NB4 (cell line): Measurements from ENCODE around the gene SORD.
"Not testable (repeated sequence)": the region's sequence is repeated elsewhere in the genome, so short reads cannot be mapped to it uniquely, and the experiment has no call there.

Source experiments
- DNase-seq: peaks from one replicate; pipeline ENCODE4 v3.0.0; 2010; ENCODE audit warnings: low read depth
- H3K4me3 ChIP-seq: one replicate; pipeline ENCODE4 v1.5.1; 2011; ENCODE audit warnings: mild to moderate bottlenecking, low read depth, low read length, moderate library complexity
- MYC ChIP-seq: IDR thresholded peaks from 2 replicates; pipeline ENCODE4 v1.6.1; 2011; ENCODE audit warnings: low read depth, low read length
- POLR2A ChIP-seq: IDR thresholded peaks from 2 replicates; pipeline ENCODE4 v1.6.1; 2011; ENCODE audit warnings: mild to moderate bottlenecking; ENCODE audit not compliant: insufficient read length; ENCODE audit errors: extremely low read depth
- TF ChIP-seq, protein P1 (sequence below): IDR thresholded peaks from one replicate; pipeline ENCODE4 v1.5.1; 2012; ENCODE audit warnings: low read depth, low read length
- TF ChIP-seq, protein P2 (sequence below): IDR thresholded peaks from 2 replicates; pipeline ENCODE4 v1.6.1; 2011; ENCODE audit warnings: low read depth, low read length

The SORD gene

DNA sequence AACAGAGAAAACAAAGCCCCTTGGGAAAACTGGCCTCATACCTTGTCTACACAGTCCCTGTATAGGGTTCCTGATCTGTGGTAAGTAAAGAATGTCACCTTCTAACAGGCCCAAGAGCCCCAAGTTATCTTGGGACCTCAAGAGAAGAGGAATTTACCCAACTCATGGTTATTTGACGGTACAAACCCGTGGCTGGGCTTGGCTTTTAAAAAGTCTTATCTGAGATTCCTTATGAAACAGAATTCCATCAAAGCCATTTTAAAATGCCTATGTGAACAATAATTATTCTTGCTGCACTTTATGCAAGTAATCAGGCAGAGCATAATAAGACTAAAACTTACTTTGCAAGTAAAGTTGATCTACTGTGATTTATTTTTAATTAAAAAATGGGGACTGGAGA is 13.9 kb upstream of the SORD start:
- TF ChIP-seq, protein P1, sequence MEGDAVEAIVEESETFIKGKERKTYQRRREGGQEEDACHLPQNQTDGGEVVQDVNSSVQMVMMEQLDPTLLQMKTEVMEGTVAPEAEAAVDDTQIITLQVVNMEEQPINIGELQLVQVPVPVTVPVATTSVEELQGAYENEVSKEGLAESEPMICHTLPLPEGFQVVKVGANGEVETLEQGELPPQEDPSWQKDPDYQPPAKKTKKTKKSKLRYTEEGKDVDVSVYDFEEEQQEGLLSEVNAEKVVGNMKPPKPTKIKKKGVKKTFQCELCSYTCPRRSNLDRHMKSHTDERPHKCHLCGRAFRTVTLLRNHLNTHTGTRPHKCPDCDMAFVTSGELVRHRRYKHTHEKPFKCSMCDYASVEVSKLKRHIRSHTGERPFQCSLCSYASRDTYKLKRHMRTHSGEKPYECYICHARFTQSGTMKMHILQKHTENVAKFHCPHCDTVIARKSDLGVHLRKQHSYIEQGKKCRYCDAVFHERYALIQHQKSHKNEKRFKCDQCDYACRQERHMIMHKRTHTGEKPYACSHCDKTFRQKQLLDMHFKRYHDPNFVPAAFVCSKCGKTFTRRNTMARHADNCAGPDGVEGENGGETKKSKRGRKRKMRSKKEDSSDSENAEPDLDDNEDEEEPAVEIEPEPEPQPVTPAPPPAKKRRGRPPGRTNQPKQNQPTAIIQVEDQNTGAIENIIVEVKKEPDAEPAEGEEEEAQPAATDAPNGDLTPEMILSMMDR: no peak
- TF ChIP-seq, protein P2, sequence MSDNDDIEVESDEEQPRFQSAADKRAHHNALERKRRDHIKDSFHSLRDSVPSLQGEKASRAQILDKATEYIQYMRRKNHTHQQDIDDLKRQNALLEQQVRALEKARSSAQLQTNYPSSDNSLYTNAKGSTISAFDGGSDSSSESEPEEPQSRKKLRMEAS: no peak
- TF ChIP-seq POLR2A: no peak
- TF ChIP-seq MYC: no peak
- no peak overlapping the region for H3K4me3 ChIP-seq
- no peak for DNase-seq

DNA sequence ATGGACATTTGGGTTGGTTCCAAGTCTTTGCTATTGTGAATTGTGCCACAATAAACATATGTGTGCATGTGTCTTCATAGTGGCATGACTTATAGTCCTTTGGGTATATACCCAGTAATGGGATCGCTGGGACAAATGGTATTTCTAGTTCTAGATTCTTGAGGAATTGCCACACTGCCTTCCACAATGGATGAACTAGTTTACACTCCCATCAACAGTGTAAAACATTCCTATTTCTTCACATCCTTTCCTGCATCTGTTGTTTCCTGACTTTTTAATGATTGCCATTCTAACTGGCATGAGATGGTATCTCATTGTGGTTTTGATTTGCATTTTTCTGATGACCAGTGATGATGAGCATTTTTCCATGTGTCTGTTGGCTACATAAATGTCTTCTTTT is 7.9 kb upstream of the SORD start:
- not testable (repeated sequence) for DNase-seq

DNA sequence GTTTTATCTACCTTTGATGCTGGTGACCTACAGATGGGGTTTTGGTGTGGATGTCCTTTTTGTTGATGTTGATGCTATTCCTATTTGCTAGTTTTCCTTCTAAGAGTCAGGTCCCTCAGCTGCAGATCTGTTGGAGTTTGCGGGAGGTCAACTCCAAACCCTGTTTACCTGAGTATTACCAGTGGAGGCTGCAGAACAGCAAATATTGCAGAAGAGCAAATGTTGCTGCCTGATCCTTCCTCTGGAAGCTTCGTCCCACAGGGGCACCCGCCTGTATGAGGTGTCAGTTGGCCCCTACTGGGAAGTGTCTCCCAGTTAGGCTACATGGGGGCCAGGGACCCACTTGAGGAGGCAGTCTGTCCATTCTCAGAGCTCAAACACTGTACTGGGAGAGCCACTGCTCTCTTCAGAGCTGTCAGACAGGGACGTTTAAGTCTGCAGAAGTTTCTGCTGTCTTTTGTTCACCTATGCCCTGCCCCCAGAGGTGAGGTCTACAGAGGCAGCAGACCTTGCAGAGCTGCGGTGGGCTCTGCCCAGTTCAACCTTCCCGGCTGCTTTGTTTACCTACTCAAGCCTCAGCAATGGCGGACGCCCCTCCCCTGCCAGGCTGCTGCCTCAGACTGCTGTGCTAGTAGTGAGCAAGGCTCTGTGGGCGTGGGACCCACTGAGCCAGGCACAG is 2.6 kb upstream of the SORD start:
- H3K4me3 ChIP-seq, DNase-seq: not testable (repeated sequence)

More for the DNA sequence above, 7.9 kb upstream of the SORD start:
- not testable (repeated sequence) for H3K4me3 ChIP-seq

DNA sequence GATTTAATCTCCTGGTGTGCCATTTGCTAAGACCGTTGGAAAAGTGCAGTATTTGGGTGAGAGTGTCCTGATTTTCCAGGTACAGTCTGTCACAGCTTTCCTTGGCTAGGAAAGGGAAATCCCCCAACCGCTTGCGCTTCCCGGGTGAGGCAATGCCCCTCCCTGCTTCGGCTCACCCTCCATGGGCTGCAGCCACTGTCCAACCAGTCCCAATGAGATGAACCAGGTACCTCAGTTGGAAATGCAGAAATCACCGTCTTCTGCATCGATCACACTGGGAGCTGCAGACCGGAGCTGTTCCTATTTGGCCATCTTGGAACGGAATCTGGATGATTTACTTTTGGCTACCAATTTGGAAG is 2.1 kb upstream of the SORD start:
- not testable (repeated sequence) for DNase-seq, H3K4me3 ChIP-seq

DNA sequence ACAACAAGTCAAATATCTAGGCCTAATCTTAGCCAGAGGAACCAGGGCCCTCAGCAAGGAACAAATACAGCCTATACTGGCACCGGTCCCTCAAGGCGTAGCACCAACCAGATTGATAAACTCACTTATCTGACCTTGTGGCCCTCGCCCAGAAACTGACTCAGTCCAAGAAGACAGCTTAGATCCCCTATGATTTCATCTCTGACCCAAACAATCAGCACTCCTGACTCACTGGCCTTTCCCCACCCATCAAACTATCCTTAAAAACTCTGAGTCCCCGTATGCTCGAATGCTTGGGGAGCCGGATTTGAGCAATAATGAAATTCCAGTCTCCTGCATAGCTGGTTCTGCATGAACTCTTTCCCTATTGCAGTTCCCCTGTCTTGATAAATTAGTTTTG is 1.6 kb upstream of the SORD start:
- no peak for DNase-seq
- H3K4me3 ChIP-seq: no peak overlapping the region
- TF ChIP-seq POLR2A: no peak
- TF ChIP-seq, protein P1: no peak
- TF ChIP-seq, protein P2: no peak
- no peak for TF ChIP-seq MYC

DNA sequence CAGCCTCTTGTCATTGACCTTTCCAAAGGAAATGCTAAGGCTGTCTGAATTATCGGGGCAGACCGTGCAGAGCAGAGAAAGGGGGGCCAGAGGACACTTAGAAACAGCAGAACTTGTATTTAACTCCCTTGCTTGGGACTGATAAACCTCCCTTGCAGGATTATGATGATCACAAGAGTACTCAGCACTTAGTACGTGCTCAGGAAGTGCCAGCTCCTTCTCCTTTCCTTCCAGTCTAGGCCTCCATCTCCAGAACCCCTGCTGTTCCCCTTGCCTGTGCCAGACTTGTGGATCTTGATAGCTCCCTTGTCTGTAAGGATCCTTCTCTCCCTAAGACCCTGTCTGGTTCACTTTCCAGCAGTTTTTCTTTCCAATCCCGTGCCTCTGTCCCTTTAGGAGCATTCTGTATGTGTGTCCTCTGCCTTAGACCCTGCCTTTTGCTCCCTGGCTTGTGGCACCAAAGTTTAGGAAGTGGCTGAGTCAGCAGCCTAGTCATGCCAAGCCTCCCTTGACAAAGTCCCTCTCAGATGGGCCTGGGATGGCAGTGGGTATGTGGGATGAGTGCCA is 747 bp downstream of the SORD start:
- DNase-seq: peak; percentile 47
- H3K4me3 ChIP-seq: peak overlapping the region; percentile 94

DNA sequence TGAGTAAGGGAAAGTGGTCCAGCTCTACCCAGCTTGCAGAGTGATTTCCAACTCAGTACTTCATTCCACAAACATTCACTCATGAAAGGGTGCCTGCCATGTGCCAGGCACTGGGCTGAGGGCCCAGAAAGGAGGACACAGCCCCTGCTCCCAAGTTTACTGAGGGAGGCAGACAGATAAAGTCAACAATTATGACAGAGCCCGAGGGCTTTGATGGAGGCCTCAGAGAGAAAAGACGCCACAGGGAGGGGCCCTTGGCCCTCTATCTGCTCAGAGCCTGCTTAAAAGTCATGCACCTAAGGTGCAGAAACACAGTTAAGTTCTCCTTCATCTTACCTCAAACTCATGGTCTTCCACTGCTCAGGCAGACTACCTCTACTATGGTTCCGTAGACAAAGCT is 1.7 kb downstream of the SORD start:
- peak overlapping the region; percentile 21 for H3K4me3 ChIP-seq
- DNase-seq: not testable (repeated sequence)

More for the DNA sequence above, 747 bp downstream of the SORD start:
- TF ChIP-seq POLR2A: no peak
- TF ChIP-seq, protein P2: no peak
- TF ChIP-seq, protein P1: no peak
- no peak for TF ChIP-seq MYC

DNA sequence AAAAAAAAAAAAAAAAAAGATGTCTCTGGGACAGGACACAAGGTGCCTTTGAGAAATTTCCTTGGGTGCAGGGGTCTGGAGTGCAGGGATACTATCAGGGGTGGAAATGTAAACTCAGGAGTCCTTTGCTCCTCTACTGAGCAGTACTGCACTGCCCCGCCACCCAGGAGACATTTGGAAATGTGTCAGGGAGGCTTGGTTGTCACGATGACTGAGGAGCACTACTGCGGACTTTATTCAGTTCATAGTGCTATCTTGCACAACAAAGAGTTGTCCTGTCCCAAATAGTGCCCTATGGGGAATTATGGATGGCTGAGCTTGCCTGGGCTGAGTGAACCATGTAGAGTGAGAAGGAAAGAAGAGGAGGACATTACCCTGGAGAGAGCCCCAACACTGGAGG is 2.6 kb downstream of the SORD start:
- H3K4me3 ChIP-seq, DNase-seq: not testable (repeated sequence)

DNA sequence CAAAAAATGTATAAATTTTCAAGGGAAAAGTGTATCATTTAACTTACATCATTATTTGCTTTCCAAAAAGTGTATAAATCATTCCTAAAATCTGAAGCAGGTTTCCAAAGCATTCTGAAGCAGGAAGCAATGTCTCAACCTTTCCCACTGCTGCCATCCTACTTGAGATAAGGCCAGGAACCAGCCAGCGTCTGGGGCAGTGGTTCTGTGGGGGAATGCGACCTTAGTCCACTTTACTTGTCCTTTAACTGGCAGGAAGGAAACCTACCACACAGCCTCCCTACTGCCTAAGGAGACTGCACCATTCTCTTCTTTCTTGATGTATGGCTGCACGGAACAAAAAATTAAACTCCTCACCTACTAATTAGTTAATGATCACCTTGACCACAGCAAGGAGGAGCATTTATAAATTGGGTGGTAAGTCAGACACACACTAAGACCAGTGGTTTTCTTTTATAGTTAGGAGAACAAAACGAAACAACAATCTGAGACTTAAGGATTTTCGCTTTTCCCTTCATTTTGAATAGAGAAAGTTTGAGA is 3.7 kb downstream of the SORD start:
- no peak for DNase-seq
- TF ChIP-seq POLR2A: no peak
- TF ChIP-seq, protein P2: no peak
- TF ChIP-seq MYC: no peak
- TF ChIP-seq, protein P1: no peak
- no peak overlapping the region for H3K4me3 ChIP-seq
